Dendritic cell treated with granulocyte-macrophage colony-stimulating factor and Interleukin-4, amounts not matched to agents 40 ng/mL and 50 ng/mL, for 4 days (primary cell): Measurements from ENCODE around the gene LRRC26.
"Not testable (repeated sequence)": the region's sequence is repeated elsewhere in the genome, so short reads cannot be mapped to it uniquely, and the experiment has no call there.

Experiments
- H3K27ac Mint-ChIP-seq: one replicate; pipeline ENCODE4 v1.8.0; 2022; ENCODE audit warnings: mild to moderate bottlenecking, mixed read lengths
- H3K27me3 Mint-ChIP-seq: one replicate; pipeline ENCODE4 v1.8.0; 2022; ENCODE audit warnings: mild to moderate bottlenecking, mixed read lengths
- H3K36me3 Mint-ChIP-seq: one replicate; pipeline ENCODE4 v1.8.0; 2022; ENCODE audit warnings: low read depth, mixed read lengths
- H3K4me1 Mint-ChIP-seq: one replicate; pipeline ENCODE4 v1.8.0; 2022; ENCODE audit warnings: low read depth, mixed read lengths
- H3K4me3 Mint-ChIP-seq: one replicate; pipeline ENCODE4 v1.8.0; 2022; ENCODE audit warnings: mild to moderate bottlenecking, moderate library complexity, mixed read lengths
- H3K9me3 Mint-ChIP-seq: one replicate; pipeline ENCODE4 v1.8.0; 2022; ENCODE audit warnings: mixed read lengths
- intact Hi-C: fragments of 100-400 bp; cut with micrococcal nuclease; formaldehyde crosslinking; loops from one replicate; pipeline ENCODE4 v1.15.0; 2022

The LRRC26 gene

DNA sequence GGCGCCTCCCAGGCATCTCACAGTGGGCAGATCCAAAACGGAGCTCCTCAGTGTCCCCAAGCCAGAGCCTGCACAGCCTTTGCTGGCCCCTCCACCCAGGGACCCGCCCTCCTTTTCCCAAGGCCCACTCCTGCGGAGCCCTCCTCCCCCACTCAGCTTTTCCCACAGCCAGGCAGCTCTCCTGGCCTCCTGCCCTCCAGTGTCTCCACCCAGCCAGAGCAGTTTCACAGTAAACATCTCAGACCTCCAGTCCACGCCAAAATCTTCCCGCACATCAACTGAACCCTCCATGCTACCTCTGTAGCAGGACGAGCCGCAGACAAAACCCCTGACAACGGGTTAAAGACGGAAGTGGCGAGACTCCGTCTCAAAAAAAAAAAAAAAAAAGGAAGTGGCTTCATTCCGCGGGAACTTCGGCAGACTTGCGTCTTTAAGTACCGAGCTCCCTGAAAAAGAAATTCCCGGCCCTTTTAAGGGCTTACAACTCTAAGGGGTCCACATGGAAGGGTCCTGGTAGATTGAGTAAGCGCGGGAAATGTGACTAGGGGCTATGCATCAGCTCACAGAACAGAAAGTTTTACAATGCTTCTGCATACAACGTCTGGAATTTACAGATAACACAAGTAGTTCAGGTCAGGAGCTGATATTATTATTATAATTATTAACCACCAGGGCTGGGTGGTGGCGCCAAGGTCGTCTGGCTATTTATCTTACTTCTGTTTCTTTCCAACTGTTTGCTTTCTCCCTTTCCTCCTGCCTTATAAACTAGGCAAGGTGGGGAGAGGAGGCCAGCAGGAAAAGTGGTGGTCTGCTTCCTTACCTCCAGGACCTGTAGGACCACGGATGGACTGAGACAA is 42.3 kb downstream of the LRRC26 start:
- peak overlapping the region; percentile 85 for H3K4me3 Mint-ChIP-seq
- peaks cover 28% of the 10 kb centered on the region for H3K4me1 Mint-ChIP-seq

DNA sequence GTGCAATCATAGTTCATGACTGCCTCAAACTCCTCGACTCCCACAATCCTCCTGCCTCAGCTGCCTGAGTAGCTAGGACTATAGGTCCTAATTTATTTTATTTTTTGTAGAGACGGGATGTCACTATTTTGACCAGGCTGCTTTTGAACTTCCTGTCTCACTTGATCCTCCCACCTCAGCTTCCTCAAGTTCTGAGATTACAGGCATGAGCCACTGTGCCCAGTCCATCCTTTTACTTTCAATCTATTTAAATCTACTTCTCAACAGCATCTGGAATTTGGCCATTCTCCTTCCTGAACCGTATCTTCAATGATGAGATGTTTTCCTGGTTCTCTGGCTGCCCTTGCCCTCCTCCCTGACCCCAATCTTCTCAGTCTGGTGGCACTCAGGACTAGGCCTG is 43.1 kb downstream of the LRRC26 start:
- peaks cover 14% of the 10 kb centered on the region for H3K27me3 Mint-ChIP-seq
- peaks cover 33% of the 10 kb centered on the region for H3K4me1 Mint-ChIP-seq
- intact Hi-C loops = loop anchor here (10.0 kb wide), 1 partner anchor 48 kb away; the partner anchor contains the start of genes LRRC26 and TMEM210
- peak overlapping the region; percentile 85 for H3K4me3 Mint-ChIP-seq
- H3K9me3 Mint-ChIP-seq = no peaks in the 10 kb centered on the region
- H3K36me3 Mint-ChIP-seq = peaks cover 11% of the 10 kb centered on the region
- peak overlapping the region; percentile 85 for H3K27ac Mint-ChIP-seq

More for the DNA sequence above, 42.3 kb downstream of the LRRC26 start:
- Mint-ChIP-seq H3K36me3 (peaks cover 11% of the 10 kb centered on the region), H3K27ac (peak overlapping the region; percentile 85), H3K9me3 (no peaks in the 10 kb centered on the region), H3K27me3 (peaks cover 18% of the 10 kb centered on the region)
- intact Hi-C loops = loop anchor here (10.0 kb wide), 1 partner anchor 47 kb away; the partner anchor contains the start of genes LRRC26 and TMEM210

DNA sequence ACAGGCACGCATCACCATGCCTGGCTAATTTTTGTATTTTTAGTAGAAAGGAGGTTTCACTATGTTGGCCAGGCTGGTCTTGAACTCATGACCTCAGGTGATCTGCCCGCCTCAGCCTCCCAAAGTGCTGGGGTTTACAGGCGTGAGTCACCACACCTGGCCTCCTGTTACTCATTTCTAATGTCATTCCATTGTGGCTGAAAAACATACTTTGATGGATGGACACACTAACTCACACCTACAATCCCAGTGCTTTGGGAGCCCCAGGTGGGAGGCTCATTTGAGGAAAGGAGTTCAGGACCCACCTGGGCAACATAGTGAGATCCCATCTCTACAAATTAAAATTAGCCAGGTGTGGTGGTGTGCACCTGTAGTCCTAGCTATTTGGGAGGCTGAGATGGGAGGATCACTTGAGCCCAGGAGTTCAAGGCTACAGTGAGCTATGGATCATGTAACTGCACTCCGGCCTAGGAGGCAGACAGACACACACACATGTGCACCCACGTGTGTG is 45.8 kb downstream of the LRRC26 start:
- not testable (repeated sequence) for H3K27ac Mint-ChIP-seq, H3K36me3 Mint-ChIP-seq, H3K9me3 Mint-ChIP-seq, H3K4me3 Mint-ChIP-seq, H3K27me3 Mint-ChIP-seq
- H3K4me1 Mint-ChIP-seq = peaks cover 28% of the 10 kb centered on the region
- intact Hi-C loops = loop anchor here (10.0 kb wide), 1 partner anchor 51 kb away; the partner anchor contains the start of genes LRRC26 and TMEM210

DNA sequence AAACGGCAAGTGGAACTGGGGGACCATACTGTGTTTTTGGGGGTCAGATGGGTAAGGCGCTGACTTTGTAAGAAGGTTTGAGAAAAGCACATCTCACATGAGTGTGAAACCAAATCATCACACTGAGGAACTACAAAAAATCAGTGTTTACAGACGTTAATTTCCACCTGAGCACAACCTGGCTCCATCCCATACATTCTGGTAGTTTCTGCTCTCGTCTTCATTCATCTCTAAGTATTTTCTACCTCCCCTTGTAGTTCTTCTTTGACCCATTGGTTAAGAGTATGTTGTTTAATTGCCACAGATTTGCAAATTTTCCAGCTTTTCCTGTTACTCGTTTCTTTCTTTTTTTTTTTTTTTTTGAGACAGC is 46.4 kb downstream of the LRRC26 start:
- H3K4me3 Mint-ChIP-seq = no peak overlapping the region
- H3K27ac Mint-ChIP-seq = no peak overlapping the region
- H3K36me3 Mint-ChIP-seq = peaks cover 6% of the 10 kb centered on the region
- intact Hi-C loops = loop anchor here (10.0 kb wide), 1 partner anchor 51 kb away; the partner anchor contains the start of genes LRRC26 and TMEM210
- H3K27me3 Mint-ChIP-seq = peaks cover 5% of the 10 kb centered on the region
- H3K4me1 Mint-ChIP-seq = peaks cover 23% of the 10 kb centered on the region
- no peaks in the 10 kb centered on the region for H3K9me3 Mint-ChIP-seq

DNA sequence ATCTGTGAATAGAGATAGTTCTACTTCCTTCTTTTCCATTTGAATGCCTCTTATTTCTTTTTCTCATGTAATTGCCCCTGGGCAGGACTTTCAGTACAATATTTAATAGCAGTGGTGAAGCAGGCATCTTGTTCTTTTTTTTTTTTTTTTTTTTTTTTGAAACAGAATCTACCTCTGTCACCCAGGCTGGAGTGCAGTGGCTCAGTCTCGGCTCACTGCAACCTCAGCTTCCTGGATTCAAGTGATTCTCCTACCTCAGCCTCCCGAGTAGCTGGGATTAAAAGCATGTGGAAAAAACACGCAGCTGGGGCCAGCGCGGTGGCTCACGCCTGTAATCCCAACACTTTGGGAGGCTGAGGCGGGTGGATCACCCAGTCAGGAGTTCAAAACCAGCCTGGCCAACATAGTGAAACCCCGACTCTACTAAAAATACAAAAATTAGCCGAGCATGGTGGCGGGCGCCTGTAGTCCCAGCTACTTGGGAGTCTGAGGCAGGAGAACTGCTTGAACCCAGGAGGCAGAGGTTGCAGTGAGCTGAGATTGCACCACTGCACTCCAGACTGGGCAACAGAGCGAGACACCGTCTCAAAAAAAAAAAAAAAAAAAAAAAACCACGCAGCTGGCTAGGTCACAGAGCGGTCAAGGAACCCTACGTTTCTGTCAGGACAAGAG is 46.9 kb downstream of the LRRC26 start:
- not testable (repeated sequence) for H3K4me3 Mint-ChIP-seq, H3K27ac Mint-ChIP-seq, H3K27me3 Mint-ChIP-seq, H3K36me3 Mint-ChIP-seq, H3K9me3 Mint-ChIP-seq
- intact Hi-C loops = loop anchor here (10.0 kb wide), 1 partner anchor 52 kb away; the partner anchor contains the start of genes LRRC26 and TMEM210
- H3K4me1 Mint-ChIP-seq = peaks cover 18% of the 10 kb centered on the region

DNA sequence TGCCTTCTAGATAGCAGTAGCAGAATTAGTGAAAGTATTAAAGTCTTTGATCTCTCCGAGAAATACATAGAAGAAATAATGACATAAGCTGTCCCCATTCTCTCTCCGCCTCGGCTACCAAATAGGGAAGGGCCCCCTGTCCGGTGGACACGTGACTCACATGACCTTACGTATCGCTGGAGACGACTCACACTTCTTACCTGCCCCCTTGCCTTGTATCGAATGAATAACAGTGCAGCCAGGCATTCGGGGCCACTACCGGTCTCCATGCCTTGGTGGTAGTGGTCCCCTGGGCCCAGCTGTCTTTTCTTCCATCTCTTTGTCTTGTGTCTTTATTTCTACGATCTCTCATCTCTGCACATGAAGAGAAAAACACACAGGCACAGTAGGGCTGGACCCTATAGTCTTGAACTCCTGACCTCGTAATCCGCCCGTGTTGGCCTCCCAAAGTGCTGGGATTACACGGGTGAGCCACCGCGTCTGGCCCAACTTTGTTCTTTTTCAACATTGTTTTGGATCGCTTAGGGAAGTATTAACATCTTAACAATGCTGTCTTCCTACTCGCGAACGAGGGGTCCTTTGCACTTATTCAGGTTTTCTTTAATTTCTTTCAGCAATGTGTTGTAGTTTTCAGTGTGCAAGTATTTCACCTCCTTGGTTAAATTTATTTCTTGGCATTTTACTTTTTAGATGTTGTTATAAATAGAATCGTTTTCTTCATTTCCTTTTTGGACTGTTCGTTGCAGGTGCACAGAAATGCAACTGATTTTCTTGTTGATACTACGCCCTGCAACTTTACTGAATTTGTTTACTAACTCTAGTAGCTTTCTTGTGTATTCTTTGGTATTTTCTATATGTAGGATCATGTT is 47.7 kb downstream of the LRRC26 start:
- not testable (repeated sequence) for H3K4me3 Mint-ChIP-seq, H3K36me3 Mint-ChIP-seq, H3K27me3 Mint-ChIP-seq, H3K27ac Mint-ChIP-seq, H3K9me3 Mint-ChIP-seq
- intact Hi-C loops = loop anchor here (10.0 kb wide), 1 partner anchor 53 kb away; the partner anchor contains the start of genes LRRC26 and TMEM210
- peaks cover 13% of the 10 kb centered on the region for H3K4me1 Mint-ChIP-seq
